WI38 (cell line): ENCODE results near the gene FUBP3.
"Not testable (repeated sequence)": the region's sequence is repeated elsewhere in the genome, so short reads cannot be mapped to it uniquely, and the experiment has no call there.

Experiments
- H3K4me3 ChIP-seq: 2 replicates; pipeline ENCODE4 v1.5.1; 2011; ENCODE audit warnings: low read depth, mild to moderate bottlenecking, control low read depth, low read length
- TF ChIP-seq, protein P1 (sequence below): IDR thresholded peaks from 2 replicates; pipeline ENCODE4 v1.5.1; 2012; ENCODE audit warnings: low read depth, mild to moderate bottlenecking, control low read depth, low read length

The FUBP3 gene

DNA sequence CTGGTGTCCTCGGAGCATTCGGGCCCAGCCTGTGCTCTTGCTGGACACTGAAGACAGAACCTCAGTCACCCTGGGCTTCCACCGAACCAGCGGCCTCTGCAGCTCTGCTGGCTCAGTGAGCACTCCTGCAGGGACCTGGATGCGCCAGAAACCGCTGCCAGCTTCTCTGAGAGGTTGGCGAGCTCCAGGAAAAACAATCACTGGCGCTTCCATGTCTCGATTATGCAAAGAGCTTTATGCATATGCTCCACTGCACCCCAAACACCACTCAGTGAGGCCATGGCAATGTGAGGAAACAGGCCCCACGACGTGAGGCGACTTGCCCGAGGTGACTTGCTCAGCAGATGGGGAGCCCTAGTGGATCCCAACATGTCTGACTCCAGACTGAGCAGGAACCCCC lies 96.0 kb downstream of the FUBP3 start:
- TF ChIP-seq, protein P1, sequence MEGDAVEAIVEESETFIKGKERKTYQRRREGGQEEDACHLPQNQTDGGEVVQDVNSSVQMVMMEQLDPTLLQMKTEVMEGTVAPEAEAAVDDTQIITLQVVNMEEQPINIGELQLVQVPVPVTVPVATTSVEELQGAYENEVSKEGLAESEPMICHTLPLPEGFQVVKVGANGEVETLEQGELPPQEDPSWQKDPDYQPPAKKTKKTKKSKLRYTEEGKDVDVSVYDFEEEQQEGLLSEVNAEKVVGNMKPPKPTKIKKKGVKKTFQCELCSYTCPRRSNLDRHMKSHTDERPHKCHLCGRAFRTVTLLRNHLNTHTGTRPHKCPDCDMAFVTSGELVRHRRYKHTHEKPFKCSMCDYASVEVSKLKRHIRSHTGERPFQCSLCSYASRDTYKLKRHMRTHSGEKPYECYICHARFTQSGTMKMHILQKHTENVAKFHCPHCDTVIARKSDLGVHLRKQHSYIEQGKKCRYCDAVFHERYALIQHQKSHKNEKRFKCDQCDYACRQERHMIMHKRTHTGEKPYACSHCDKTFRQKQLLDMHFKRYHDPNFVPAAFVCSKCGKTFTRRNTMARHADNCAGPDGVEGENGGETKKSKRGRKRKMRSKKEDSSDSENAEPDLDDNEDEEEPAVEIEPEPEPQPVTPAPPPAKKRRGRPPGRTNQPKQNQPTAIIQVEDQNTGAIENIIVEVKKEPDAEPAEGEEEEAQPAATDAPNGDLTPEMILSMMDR: no peak
- H3K4me3 ChIP-seq: no peak overlapping the region

DNA sequence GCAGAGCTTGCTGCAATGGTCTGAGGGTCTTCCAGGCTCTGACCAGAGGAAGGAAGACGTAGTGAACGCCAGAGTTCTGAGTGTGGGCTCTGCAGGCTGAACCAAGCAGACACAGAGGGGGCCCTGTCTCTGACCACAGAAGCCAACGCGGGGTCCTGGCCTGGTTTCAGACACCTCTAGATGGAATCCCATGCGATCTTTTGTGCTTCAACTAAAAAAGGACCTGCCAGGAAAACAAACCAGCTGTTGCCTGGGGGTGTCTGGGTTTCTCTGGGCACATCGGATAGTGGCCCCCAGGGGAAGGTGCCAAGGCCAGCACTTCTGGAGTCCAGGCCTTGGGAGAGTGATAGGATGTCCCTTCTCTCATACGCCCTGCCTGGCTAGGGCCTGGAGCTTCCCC lies 97.9 kb downstream of the FUBP3 start:
- H3K4me3 ChIP-seq: no peak overlapping the region
- TF ChIP-seq, protein P1: no peak

DNA sequence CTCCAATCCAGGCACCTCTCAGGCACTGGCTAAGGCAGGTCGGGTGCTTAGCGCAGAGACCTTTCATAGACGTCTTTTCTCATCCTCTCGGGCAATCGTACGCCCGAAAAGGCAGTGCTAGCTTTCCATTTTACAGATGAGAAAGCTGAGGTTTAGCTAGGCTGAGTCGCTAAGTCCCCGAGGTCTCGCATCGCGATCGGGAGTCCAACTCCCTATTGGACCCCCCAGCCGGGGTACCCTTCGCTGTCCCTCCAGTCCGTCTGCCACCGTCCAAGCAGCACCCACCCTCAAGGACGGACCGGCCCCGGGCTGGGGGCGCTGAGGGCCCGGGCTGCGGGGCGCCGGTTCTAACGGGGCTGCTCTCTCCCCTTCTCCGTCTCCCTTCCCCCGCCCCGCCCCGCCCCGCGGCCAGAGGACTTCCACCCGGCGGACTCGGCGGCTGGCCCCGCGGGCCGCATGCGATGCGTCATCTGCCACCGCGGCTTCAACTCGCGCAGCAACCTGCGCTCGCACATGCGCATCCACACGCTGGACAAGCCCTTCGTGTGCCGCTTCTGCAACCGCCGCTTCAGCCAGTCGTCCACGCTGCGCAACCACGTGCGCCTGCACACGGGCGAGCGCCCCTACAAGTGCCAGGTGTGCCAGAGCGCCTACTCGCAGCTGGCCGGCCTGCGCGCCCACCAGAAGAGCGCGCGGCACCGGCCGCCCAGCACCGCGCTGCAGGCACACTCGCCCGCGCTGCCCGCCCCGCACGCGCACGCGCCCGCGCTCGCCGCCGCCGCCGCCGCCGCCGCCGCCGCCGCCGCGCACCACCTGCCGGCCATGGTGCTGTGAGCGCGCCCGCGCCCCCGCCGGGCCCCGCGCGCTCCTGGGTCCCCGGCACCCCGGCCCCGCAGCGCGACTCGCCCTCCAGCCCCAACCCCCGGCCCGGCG lies 101.7 kb downstream of the FUBP3 start:
- TF ChIP-seq, protein P1: no peak
- H3K4me3 ChIP-seq: peak overlapping the region; percentile 55

DNA sequence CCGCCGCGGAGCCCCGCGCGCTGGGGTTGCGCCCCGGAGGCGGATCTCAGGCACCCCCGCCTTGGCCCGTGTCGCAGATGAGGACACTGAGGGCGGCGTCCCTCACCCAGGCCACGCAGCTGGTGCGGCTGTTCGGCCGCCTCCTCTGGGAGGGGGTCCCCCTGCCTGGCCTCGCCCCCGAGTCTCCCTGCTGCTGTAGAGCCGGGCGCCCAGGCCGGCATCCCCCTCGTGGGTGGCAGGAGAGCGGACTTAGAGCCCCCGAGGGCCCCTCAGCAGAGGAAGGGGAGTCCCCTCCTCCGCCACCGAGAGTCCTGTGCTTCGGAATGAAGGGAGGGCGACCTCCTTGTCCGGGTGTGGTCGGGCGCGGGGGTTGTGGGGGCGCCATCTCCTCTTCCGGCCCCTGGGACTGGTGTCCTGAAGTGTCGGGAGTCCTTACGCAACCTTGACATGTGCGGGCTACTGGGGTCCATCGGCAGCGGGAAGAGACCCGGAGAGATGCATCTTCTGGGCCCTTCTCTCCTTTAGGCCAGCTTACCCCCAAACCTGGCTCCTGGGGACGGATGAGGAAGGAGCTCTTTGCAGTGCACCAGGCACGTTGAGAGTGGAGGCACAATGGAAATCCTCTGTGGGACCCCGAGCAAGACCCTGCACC lies 102.5 kb downstream of the FUBP3 start:
- TF ChIP-seq, protein P1: no peak
- H3K4me3 ChIP-seq: peak overlapping the region; percentile 55

DNA sequence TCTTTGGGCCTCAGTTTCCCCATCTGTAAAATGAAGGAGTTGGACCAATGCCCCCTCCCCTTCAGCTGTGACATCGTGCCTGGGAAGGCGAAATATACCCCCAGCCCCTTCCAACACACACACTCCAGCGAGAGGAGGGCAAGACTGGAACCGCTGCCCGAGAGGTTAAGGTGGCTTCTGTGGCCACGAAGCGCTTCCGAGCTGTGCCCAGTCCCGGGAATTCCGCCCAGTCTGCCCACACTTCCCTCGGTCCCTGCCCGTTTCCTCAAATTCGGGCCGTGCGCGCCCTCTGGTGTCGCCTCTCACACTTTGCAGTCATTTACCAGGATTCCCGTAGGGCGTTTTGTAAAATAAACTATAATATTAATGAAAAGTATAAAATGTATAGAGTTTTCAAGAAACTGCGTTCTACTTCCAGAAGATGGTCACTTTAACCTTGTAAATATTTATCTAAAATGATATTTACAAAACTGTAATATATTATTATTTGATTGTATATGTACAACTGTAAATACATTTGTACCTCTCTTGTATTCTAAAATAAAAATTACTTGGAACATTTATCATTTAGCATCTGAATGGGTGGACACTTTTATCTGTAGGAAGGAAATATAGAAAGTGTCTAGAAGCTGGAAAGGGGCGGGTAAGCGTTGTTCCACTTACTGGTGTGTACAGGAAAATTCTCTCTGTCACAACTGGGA lies 103.2 kb downstream of the FUBP3 start:
- TF ChIP-seq, protein P1: peak; percentile 69
- no peak overlapping the region for H3K4me3 ChIP-seq

DNA sequence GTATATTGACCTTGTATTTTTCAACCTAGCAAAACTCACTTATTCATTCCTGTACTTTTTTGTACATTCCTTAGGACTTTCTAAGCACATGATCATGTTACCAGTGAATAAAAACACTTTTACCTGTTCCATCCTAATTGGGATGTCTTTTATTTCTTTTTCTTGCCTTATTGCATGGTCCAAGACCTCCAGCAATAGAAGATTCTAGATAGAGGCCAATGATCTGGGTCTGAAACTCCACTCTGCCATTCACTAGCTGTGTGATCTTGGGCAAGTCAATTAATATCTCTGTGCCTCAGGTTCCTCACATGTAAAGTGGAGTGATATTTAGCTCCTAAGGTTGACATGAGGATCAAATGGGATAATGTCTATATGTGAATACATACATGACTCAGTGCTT lies 105.7 kb downstream of the FUBP3 start:
- TF ChIP-seq, protein P1: no peak
- H3K4me3 ChIP-seq: no peak overlapping the region

DNA sequence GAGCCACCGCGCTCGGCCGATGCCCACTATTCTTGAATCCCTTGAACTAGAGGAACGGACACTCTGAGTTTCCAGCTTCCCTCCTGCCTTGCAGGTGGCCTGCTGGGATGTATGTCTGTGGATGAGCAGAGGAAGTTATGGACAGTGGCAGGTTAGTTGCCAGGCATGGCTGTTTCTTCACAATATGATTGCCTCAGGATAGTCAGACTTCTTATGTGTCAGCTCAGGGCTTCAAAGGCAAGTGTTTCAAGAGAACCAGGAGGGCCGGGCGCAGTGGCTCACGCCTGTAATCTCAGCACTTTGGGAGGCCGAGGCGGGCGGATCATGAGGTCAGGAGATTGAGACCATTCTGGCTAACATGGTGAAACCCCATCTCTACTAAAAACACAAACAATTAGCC lies 106.6 kb downstream of the FUBP3 start:
- H3K4me3 ChIP-seq: not testable (repeated sequence)
